Breast epithelium (tissue), 3 donors: ENCODE results near the gene CCDC38.

Source experiments
- POLR2A ChIP-seq: fragments of 450-650 bp; IDR thresholded peaks from one replicate; pipeline ENCODE4 v1.6.1; 2016; ENCODE audit warnings: antibody characterized with exemption, mild to moderate bottlenecking, moderate library complexity
- POLR2AphosphoS5 ChIP-seq, 3 donors: sonication (generic); formaldehyde crosslinking; IDR thresholded peaks; one replicate each; pipeline ENCODE4 v1.6.1; 2017; ENCODE audit warnings: antibody characterized with exemption in 3 of 3
- TF ChIP-seq, protein P1 (sequence below), 3 donors: fragments of 450-650 bp; IDR thresholded peaks; one replicate each; pipeline ENCODE4 v1.5.1; 2016 to 2017; ENCODE audit warnings: antibody characterized with exemption in 3 of 3, mild to moderate bottlenecking in 3 of 3, moderate library complexity in 3 of 3

DNA sequence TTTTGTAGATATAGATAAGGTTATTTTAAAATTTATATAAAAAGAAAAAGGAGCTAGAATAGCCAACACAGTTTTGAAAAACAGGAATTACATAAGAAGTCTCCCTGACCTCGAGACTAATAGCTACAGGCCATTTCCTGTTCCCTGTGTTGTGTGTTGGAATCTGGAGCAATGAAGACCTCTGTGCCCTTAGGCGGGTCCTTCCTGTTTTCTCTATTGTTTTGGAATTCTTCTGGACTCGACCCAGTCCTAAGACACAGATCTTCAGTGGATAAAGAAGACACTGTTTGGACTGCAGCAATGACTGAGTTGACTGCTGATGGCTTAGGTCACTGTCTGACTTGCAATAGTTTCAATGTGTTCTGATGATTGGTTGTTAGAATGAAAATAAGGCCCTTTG, 57.4 kb downstream of the CCDC38 start:
- TF ChIP-seq POLR2A (no peak), POLR2AphosphoS5 (IDR thresholded peaks at IDR 0.05) (peak in 2 of 3 donors; percentile 16 to 17)
- TF ChIP-seq, protein P1, sequence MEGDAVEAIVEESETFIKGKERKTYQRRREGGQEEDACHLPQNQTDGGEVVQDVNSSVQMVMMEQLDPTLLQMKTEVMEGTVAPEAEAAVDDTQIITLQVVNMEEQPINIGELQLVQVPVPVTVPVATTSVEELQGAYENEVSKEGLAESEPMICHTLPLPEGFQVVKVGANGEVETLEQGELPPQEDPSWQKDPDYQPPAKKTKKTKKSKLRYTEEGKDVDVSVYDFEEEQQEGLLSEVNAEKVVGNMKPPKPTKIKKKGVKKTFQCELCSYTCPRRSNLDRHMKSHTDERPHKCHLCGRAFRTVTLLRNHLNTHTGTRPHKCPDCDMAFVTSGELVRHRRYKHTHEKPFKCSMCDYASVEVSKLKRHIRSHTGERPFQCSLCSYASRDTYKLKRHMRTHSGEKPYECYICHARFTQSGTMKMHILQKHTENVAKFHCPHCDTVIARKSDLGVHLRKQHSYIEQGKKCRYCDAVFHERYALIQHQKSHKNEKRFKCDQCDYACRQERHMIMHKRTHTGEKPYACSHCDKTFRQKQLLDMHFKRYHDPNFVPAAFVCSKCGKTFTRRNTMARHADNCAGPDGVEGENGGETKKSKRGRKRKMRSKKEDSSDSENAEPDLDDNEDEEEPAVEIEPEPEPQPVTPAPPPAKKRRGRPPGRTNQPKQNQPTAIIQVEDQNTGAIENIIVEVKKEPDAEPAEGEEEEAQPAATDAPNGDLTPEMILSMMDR (IDR thresholded peaks at IDR 0.05), result no peak
